A673 (cell line): ENCODE data around the gene SAMD14. TPM values are rescaled to one million over a fixed set of nuclear protein-coding genes. Genes with fewer than 3 reads are reported as not detected.

Source experiments
- BruUV-seq: library from RNA; stranded (reverse); fragments of 400-500 nt; replicated peaks from 2 replicates; lab custom pipeline; 2021; lab: Mats Ljungman, UMichigan
- CTCF ChIA-PET: fragments of 300-600 bp; sonication (Branson Sonifier 250); formaldehyde crosslinking; loops from one replicate; lab custom pipeline; 2022; ENCODE audit warnings: antibody characterized with exemption; lab: Charles Lee
- POLR2A ChIA-PET: fragments of 300-600 bp; sonication (Branson Sonifier 250); formaldehyde crosslinking; loops from one replicate; lab custom pipeline; 2022; ENCODE audit warnings: antibody characterized with exemption; ENCODE audit not compliant: low non-redundant PET; lab: Charles Lee
- DNase-seq: peaks from one replicate; pipeline ENCODE4 v3.0.0-alpha.2; 2015; ENCODE audit warnings: low spot score
- H3K27ac ChIP-seq: fragments of 200-600 bp; sonication (generic); 2 replicates; pipeline ENCODE4 v1.5.1; 2016; ENCODE audit warnings: mixed run types, low read depth, mild to moderate bottlenecking, mixed read lengths, antibody characterized with exemption, low read length; ENCODE audit not compliant: poor library complexity, severe bottlenecking
- H3K27me3 ChIP-seq: fragments of 200-600 bp; sonication (generic); replicated peaks from 2 replicates; pipeline ENCODE4 v1.6.1; 2017; ENCODE audit warnings: mixed run types, low read depth, mild to moderate bottlenecking, mixed read lengths, antibody characterized with exemption, low read length; ENCODE audit not compliant: insufficient read depth, poor library complexity
- H3K36me3 ChIP-seq: fragments of 200-600 bp; sonication (generic); 2 replicates; pipeline ENCODE4 v1.6.1; 2016; ENCODE audit warnings: mixed run types, mild to moderate bottlenecking, mixed read lengths, antibody characterized with exemption, low read length; ENCODE audit not compliant: insufficient read depth, poor library complexity, severe bottlenecking
- H3K4me1 ChIP-seq: fragments of 200-600 bp; sonication (generic); 2 replicates; pipeline ENCODE4 v1.6.1; 2017; ENCODE audit warnings: mixed run types, mild to moderate bottlenecking, mixed read lengths, antibody characterized with exemption, low read length; ENCODE audit not compliant: insufficient read depth, poor library complexity, severe bottlenecking
- H3K4me3 ChIP-seq: fragments of 200-600 bp; sonication (generic); 2 replicates; pipeline ENCODE4 v1.5.1; 2016; ENCODE audit warnings: low read depth, mixed run types, mild to moderate bottlenecking, mixed read lengths, low read length; ENCODE audit not compliant: poor library complexity, severe bottlenecking
- H3K9me3 ChIP-seq: fragments of 200-600 bp; sonication (generic); 2 replicates; pipeline ENCODE4 v1.6.1; 2016; ENCODE audit warnings: mixed run types, low read depth, mild to moderate bottlenecking, mixed read lengths, antibody characterized with exemption, low read length; ENCODE audit not compliant: poor library complexity, severe bottlenecking
- EZH2 ChIP-seq: fragments of 200-600 bp; sonication (generic); IDR thresholded peaks from 2 replicates; pipeline ENCODE4 v1.6.1; 2017; ENCODE audit warnings: borderline replicate concordance, low read depth, mild to moderate bottlenecking, mixed read lengths, antibody characterized with exemption, low read length; ENCODE audit not compliant: poor library complexity, severe bottlenecking
- intact Hi-C: fragments of 100-400 bp; cut with micrococcal nuclease; formaldehyde crosslinking; loops from one replicate; pipeline ENCODE4 v1.10.0; 2022; ENCODE audit not compliant: unreplicated experiment
- total RNA-seq: library from RNA; stranded (reverse); gene quantifications from 2 replicates; pipeline ENCODE4 v1.2.3, GENCODE V29; 2021
- TF ChIP-seq, protein P1 (sequence below): fragments of 300-800, 200-600 bp; sonication (generic); conservative IDR thresholded peaks from 2 replicates; pipeline ENCODE4 v1.5.1; 2017; ENCODE audit warnings: low read depth, mild to moderate bottlenecking, antibody characterized with exemption, low read length, moderate library complexity, mixed read lengths

SAMD14 gene
- total RNA-seq, 1 experiment from 2014 or later, result 45.0 TPM

DNA sequence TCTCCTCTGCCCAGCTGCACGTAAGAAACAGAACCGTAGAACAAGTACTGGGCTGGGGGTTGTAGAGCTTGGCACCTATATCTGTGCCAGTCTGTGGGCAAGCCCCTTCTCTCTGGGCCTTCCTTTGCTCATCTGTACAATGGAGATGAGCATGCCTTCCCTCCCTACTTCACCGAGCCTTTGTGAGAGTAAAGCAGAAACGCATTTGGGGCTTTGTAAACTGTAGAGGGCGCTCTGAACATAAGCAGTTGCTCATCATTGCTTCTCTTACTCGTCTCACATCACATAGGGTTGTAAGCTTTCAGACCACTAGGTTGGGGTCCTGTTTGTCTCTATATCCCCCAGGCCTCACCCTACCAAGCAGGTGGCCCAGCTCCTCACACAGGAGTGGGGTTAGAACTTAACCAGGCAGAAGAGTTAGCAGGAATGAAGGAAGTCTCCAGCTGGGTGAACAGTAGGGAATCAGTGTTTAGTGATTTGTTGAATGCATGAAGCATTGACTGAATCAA lies 15.1 kb downstream of the SAMD14 start:
- intact Hi-C loops, result loop anchor here (1.0 kb wide), 1 partner anchor 46 kb away; no protein-coding TSS in a partner anchor
- no TSS peak for BruUV-seq
- POLR2A ChIA-PET, result interaction anchor here (0.8 kb wide), 1 partner anchor 37 kb away, joined by 11 read pairs; no protein-coding TSS in a partner anchor

DNA sequence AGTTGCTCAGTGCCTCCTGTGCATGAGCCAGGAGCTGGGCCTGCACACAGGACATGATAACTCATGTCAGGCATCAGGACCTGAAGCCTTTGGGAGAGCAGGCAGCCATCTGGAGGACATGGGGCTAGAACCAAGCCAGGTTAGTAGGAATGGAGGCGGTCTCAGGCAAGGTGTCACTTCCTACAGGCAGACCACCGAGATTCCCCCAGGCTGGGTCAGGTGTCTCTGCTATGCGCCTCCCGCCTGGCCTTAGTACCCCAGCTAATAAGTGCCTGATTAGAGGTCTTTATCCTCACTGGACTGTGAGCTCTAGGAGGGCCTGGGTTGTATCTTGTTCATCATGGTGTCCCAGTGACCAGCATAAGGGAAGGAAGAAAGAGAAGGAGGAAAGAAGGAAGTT lies 15.6 kb downstream of the SAMD14 start:
- peaks cover 5% of the 10 kb centered on the region for H3K36me3 ChIP-seq
- POLR2A ChIA-PET, result interaction anchor here (0.8 kb wide), 1 partner anchor 37 kb away, joined by 11 read pairs; no protein-coding TSS in a partner anchor
- intact Hi-C loops, result no loop called here
- TF ChIP-seq EZH2, result no peak
- TF ChIP-seq, protein P1, sequence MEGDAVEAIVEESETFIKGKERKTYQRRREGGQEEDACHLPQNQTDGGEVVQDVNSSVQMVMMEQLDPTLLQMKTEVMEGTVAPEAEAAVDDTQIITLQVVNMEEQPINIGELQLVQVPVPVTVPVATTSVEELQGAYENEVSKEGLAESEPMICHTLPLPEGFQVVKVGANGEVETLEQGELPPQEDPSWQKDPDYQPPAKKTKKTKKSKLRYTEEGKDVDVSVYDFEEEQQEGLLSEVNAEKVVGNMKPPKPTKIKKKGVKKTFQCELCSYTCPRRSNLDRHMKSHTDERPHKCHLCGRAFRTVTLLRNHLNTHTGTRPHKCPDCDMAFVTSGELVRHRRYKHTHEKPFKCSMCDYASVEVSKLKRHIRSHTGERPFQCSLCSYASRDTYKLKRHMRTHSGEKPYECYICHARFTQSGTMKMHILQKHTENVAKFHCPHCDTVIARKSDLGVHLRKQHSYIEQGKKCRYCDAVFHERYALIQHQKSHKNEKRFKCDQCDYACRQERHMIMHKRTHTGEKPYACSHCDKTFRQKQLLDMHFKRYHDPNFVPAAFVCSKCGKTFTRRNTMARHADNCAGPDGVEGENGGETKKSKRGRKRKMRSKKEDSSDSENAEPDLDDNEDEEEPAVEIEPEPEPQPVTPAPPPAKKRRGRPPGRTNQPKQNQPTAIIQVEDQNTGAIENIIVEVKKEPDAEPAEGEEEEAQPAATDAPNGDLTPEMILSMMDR, result no peak
- H3K27me3 ChIP-seq, result no peaks in the 10 kb centered on the region
- H3K27ac ChIP-seq, result peak overlapping the region; percentile 33
- H3K9me3 ChIP-seq, result no peaks in the 10 kb centered on the region
- no peak for DNase-seq
- BruUV-seq, result no TSS peak
- CTCF ChIA-PET, result interaction anchor here (0.8 to 1.8 kb wide), 7 partner anchors 9 to 86 kb away, joined by 3 to 9 read pairs (median 4); no protein-coding TSS in a partner anchor
- no peak overlapping the region for H3K4me3 ChIP-seq
- peaks cover 16% of the 10 kb centered on the region for H3K4me1 ChIP-seq

More for the DNA sequence above, 15.1 kb downstream of the SAMD14 start:
- H3K9me3 ChIP-seq, result no peaks in the 10 kb centered on the region
- peaks cover 16% of the 10 kb centered on the region for H3K4me1 ChIP-seq
- H3K36me3 ChIP-seq, result peaks cover 5% of the 10 kb centered on the region
- TF ChIP-seq, protein P1, result peak; percentile 91
- no peak for TF ChIP-seq EZH2
- H3K27me3 ChIP-seq, result no peaks in the 10 kb centered on the region
- H3K4me3 ChIP-seq, result no peak overlapping the region
- peak overlapping the region; percentile 33 for H3K27ac ChIP-seq
- peak; percentile 87 for DNase-seq
- CTCF ChIA-PET, result interaction anchor here (0.7 to 1.8 kb wide), 8 partner anchors 9 to 85 kb away, joined by 3 to 9 read pairs (median 4); no protein-coding TSS in a partner anchor

DNA sequence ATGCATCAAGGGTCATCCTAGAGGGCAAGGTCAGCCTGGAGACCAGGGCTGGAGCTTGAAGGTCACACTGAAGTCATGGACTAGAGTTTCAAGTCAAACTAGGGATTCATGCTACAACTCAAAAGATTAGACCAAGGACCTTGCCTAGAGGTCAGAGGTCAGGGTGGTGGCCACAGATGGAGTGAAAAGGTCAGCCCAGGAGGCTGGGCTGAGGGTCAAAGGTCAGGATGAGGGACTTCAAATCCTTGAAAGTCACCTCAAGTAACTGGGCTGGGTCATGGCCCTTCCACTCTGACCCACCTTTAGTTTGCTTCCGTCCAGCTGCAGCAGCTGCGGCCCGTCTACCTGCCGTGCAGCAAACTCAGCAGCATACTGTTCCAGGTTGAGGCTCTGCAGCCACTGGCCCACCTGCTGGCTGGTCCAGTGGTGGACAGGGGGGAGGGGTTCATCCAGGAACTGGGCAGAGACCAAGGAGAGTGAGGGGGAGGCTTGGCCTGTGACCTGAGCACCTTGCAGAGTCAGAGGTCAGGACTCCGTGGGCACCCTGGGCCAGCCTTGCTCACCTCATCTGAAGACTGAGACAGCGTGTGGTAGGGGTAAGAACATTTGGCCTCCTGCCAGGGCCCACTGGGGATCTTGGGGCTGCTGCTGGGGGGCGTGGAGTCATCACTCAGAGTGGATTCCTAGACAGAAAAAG lies 16.2 kb downstream of the SAMD14 start:
- no peak for DNase-seq
- no peaks in the 10 kb centered on the region for H3K27me3 ChIP-seq
- H3K4me3 ChIP-seq, result no peak overlapping the region
- peaks cover 16% of the 10 kb centered on the region for H3K4me1 ChIP-seq
- BruUV-seq, result no TSS peak
- H3K36me3 ChIP-seq, result peaks cover 5% of the 10 kb centered on the region
- ChIA-PET CTCF (interaction anchor here (1.8 kb wide), 1 partner anchor 86 kb away, joined by 7 read pairs; no protein-coding TSS in a partner anchor), POLR2A (no interaction called here)
- intact Hi-C loops, result no loop called here
- TF ChIP-seq, protein P1, result no peak
- TF ChIP-seq EZH2, result no peak
- no peak overlapping the region for H3K27ac ChIP-seq
- H3K9me3 ChIP-seq, result no peaks in the 10 kb centered on the region
